Adipocyte (in vitro differentiated cells): ENCODE measurements around the gene ITGB4.
A peak's percentile ranks its signal among the peaks of the same experiment; 100 is the strongest.

ENCODE experiments used
- DNase-seq: peaks from one replicate; pipeline ENCODE4 v3.0.0-alpha.2; 2015; ENCODE audit warnings: low read depth
- H3K27me3 ChIP-seq: replicated peaks from 2 replicates; pipeline ENCODE4 v1.7.0; 2013; ENCODE audit warnings: mild to moderate bottlenecking, low read length, moderate library complexity; ENCODE audit not compliant: control insufficient read depth, insufficient read depth
- H3K36me3 ChIP-seq: 2 replicates; pipeline ENCODE4 v1.7.0; 2013; ENCODE audit warnings: low read length, mild to moderate bottlenecking, moderate library complexity; ENCODE audit not compliant: control insufficient read depth, insufficient read depth, severe bottlenecking
- H3K4me1 ChIP-seq: 2 replicates; pipeline ENCODE4 v1.7.0; 2013; ENCODE audit warnings: mild to moderate bottlenecking, low read length, moderate library complexity; ENCODE audit not compliant: control insufficient read depth, insufficient read depth
- H3K4me3 ChIP-seq: 2 replicates; pipeline ENCODE4 v1.7.0; 2013; ENCODE audit warnings: mild to moderate bottlenecking, low read length, moderate library complexity
- H3K9ac ChIP-seq: 2 replicates; pipeline ENCODE4 v1.7.0; 2013; ENCODE audit warnings: mild to moderate bottlenecking, low read length, moderate library complexity
- H3K9me3 ChIP-seq: 2 replicates; pipeline ENCODE4 v1.7.0; 2013; ENCODE audit warnings: mild to moderate bottlenecking, low read length, moderate library complexity; ENCODE audit not compliant: control insufficient read depth

ITGB4 gene

DNA sequence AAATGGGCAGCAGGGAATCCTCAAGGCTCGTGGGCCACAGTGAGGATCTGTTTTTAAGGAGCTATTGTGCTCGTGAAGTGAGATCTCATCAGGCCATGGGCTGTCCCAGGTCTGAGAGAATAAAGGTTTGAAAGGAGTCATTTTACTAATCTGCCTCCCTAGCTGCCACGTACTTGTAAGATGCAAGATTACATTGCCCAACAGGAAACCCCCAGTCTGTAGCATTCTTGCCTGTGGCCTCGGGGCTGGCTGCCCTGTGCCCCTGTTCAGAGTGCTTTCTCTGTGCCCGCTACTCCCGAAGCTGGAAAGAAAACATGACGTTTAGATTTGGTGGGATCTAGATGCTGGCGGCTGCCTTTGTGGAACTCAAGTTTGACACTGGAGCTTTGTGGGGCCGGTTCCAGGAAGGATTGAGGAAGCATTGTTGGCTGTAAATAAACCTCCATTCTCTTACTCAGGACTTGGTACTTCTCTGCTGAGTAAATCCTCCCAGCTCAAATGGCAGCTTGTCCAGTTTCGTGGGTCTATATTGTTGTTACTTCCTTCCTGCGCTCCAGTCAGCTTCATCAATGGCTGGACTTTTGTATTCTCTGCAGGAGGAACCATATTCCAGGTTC lies 32.9 kb upstream of the ITGB4 start:
- H3K4me1 ChIP-seq, result peaks cover 53% of the 10 kb centered on the region
- H3K9me3 ChIP-seq, result no peaks in the 10 kb centered on the region
- H3K4me3 ChIP-seq, result no peak overlapping the region
- H3K9ac ChIP-seq, result no peak overlapping the region
- peaks cover 21% of the 10 kb centered on the region for H3K36me3 ChIP-seq
- peak; percentile 72 for DNase-seq
- H3K27me3 ChIP-seq, result no peaks in the 10 kb centered on the region

GRCh38 chr17:75689441-75689873 lies 31.8 kb upstream of the ITGB4 start:
- H3K4me3 ChIP-seq, result no peak overlapping the region
- H3K4me1 ChIP-seq, result peaks cover 53% of the 10 kb centered on the region
- no peak overlapping the region for H3K9ac ChIP-seq
- H3K9me3 ChIP-seq, result no peaks in the 10 kb centered on the region
- no peaks in the 10 kb centered on the region for H3K27me3 ChIP-seq
- peaks cover 20% of the 10 kb centered on the region for H3K36me3 ChIP-seq
- DNase-seq, result no peak

DNA sequence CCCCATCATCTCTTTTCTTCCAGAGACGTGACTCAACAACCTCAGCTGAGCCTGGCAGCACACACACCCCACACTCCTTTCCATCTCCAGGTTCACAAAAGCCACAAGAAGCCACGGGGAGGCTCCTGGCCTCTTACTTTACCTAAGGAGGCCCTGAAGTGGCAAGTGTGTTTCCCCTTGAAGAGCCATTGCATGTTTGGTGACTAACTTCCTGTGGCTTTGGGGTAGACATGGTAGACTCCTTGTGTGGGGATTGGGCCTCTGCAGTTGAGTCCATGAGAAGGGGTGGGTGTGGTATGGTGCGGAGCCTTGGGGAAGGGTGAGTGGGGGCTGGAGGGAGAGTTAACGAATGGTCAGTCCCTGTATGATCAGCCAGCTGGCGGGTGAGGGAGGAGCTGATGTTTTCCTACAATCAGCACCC lies 29.9 kb upstream of the ITGB4 start:
- DNase-seq, result no peak
- Histone ChIP-seq H3K9ac (no peak overlapping the region), H3K4me1 (peaks cover 46% of the 10 kb centered on the region), H3K27me3 (no peaks in the 10 kb centered on the region), H3K36me3 (peaks cover 35% of the 10 kb centered on the region), H3K9me3 (no peaks in the 10 kb centered on the region), H3K4me3 (no peak overlapping the region)

DNA sequence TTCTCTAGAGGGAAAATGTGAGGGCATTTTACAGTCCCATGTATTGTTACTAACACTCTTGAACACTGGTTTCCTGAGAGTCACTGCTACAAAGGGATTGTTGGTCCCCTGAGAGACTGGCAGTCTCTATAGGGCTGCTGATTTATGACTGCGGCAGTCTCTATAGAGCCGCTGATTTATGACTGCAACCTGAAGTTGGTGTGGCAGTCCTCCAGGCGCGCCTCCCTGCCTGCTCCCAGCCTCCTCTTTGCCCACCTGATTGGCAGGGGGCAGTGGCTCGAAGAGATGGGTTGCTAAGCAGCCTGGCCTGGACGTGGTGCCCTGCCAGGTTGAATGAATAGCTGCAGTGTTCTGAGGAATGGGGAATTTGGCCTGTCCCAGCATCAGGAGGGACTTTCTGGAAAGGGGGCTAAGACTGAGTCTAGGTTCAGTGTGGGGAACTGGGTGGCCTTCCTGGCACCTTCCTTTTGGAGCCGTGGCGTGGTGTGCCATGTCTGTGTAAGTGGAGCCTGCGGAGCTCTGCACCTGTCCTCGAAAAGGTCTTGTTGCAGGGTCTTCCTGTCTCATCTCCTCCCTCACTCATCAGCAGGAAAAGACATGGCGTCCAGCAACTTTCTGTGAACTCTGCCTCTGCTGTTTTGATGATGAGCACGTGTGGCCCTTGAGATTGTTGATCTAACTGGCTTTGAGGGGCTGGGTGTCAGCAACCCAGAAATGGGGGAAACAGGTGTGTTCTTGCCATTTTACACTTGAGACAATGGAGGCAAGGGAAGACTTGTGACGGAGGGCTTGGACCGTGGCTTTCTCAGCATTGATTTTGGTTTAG lies 29.2 kb upstream of the ITGB4 start:
- Histone ChIP-seq H3K9ac (no peak overlapping the region), H3K27me3 (no peaks in the 10 kb centered on the region), H3K4me1 (peaks cover 46% of the 10 kb centered on the region), H3K36me3 (peaks cover 35% of the 10 kb centered on the region), H3K9me3 (no peaks in the 10 kb centered on the region), H3K4me3 (no peak overlapping the region)
- DNase-seq, result no peak

GRCh38 chr17:75692976-75693375 lies 28.3 kb upstream of the ITGB4 start:
- DNase-seq, result no peak
- no peaks in the 10 kb centered on the region for H3K9me3 ChIP-seq

GRCh38 chr17:75693500-75694481 lies 27.5 kb upstream of the ITGB4 start:
- peak overlapping the region; percentile 59 for H3K9ac ChIP-seq
- no peak overlapping the region for H3K4me3 ChIP-seq
- peaks cover 39% of the 10 kb centered on the region for H3K36me3 ChIP-seq
- H3K9me3 ChIP-seq, result no peaks in the 10 kb centered on the region
- H3K27me3 ChIP-seq, result no peaks in the 10 kb centered on the region
- H3K4me1 ChIP-seq, result peaks cover 41% of the 10 kb centered on the region
- DNase-seq, result peak; percentile 97

More at GRCh38 chr17:75692976-75693375, 28.3 kb upstream of the ITGB4 start:
- H3K36me3 ChIP-seq, result peaks cover 39% of the 10 kb centered on the region
- H3K4me3 ChIP-seq, result no peak overlapping the region
- H3K27me3 ChIP-seq, result no peaks in the 10 kb centered on the region
- H3K9ac ChIP-seq, result peak overlapping the region; percentile 27
- H3K4me1 ChIP-seq, result peaks cover 49% of the 10 kb centered on the region

- Histone ChIP-seq H3K27me3 (no peaks in the 10 kb centered on the region), H3K9me3 (no peaks in the 10 kb centered on the region), H3K9ac (peak overlapping the region; percentile 59), H3K36me3 (peaks cover 39% of the 10 kb centered on the region), H3K4me3 (no peak overlapping the region), H3K4me1 (peaks cover 43% of the 10 kb centered on the region)
- no peak for DNase-seq
Observed at GRCh38 chr17:75694536-75694935, 26.7 kb upstream of the ITGB4 start.

DNA sequence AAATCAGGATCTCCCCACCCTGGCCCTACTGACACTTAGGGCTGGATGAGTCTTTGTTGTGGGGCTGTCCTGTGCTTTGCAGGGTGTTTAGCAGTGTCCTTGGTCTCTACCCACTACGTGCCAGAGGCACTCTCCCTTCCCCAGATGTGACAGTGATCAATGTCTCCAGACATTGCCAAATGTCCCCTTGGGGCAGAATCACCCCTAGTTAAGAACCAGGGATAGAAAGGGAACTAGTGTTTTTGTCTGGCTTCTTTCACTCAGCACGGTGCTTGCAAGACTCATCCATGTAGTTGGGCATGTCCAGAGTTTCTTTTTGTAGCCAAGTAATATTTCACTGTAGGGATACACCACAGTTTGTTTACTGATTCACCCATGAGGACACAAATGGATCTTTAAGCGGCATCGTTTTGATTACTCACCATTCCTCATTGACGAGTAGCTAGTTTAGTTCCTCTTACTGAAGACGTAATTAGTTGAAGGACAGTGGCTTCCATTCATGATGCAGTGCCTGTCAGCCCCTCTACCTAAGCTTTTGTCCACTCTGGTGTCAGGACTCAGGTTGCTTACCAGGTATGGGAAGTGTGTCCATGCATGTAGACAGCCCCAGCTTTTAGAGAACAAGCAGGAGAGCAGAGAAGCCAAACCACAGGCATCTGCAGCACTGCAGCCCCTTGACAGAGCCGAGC lies 26.0 kb upstream of the ITGB4 start:
- peak; percentile 29 for DNase-seq
- peaks cover 44% of the 10 kb centered on the region for H3K36me3 ChIP-seq
- no peak overlapping the region for H3K4me3 ChIP-seq
- H3K27me3 ChIP-seq, result no peaks in the 10 kb centered on the region
- H3K9me3 ChIP-seq, result no peaks in the 10 kb centered on the region
- H3K4me1 ChIP-seq, result peaks cover 49% of the 10 kb centered on the region
- no peak overlapping the region for H3K9ac ChIP-seq

DNA sequence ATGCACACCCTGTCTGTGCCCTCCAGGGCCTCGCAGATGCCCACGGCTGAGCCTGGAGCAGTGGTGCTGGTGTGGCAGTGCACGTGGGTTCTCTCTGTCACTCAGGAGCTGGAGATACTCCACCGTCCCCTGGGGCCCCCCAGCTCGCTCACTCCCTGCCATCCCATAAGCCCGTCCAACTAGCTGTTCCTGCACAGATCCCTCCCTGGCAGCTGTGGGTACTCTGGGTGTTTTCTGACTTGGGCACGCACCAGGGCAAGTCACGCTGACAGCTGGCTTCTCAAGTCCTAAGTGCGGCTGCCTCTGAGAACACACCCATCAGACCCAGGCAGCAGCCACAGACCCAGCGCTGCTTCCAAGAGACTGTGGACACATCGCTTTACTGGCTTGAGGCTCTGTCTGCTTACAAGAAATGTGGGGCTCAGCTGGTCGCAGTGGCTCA lies 25.4 kb upstream of the ITGB4 start:
- Histone ChIP-seq H3K36me3 (peaks cover 44% of the 10 kb centered on the region), H3K9me3 (no peaks in the 10 kb centered on the region), H3K4me3 (no peak overlapping the region), H3K4me1 (peaks cover 55% of the 10 kb centered on the region), H3K9ac (no peak overlapping the region), H3K27me3 (no peaks in the 10 kb centered on the region)
- DNase-seq, result no peak

GRCh38 chr17:75697651-75698291 lies 23.5 kb upstream of the ITGB4 start:
- Histone ChIP-seq H3K9ac (no peak overlapping the region), H3K4me1 (peaks cover 51% of the 10 kb centered on the region), H3K36me3 (peaks cover 50% of the 10 kb centered on the region)

More at GRCh38 chr17:75697651-75698291, 23.5 kb upstream of the ITGB4 start:
- H3K27me3 ChIP-seq, result no peaks in the 10 kb centered on the region
- no peak for DNase-seq
- no peaks in the 10 kb centered on the region for H3K9me3 ChIP-seq
- H3K4me3 ChIP-seq, result no peak overlapping the region
